ENCODE results near the gene TNFRSF8. TPM values are rescaled to one million over a fixed set of nuclear protein-coding genes. Genes with fewer than 3 reads are reported as not detected.

Gene TNFRSF8
- total and polyA plus RNA-seq, 7 experiments from 2014 or later: 0.56 to 29.3 (median 4.0) TPM; not detected in 4

DNA sequence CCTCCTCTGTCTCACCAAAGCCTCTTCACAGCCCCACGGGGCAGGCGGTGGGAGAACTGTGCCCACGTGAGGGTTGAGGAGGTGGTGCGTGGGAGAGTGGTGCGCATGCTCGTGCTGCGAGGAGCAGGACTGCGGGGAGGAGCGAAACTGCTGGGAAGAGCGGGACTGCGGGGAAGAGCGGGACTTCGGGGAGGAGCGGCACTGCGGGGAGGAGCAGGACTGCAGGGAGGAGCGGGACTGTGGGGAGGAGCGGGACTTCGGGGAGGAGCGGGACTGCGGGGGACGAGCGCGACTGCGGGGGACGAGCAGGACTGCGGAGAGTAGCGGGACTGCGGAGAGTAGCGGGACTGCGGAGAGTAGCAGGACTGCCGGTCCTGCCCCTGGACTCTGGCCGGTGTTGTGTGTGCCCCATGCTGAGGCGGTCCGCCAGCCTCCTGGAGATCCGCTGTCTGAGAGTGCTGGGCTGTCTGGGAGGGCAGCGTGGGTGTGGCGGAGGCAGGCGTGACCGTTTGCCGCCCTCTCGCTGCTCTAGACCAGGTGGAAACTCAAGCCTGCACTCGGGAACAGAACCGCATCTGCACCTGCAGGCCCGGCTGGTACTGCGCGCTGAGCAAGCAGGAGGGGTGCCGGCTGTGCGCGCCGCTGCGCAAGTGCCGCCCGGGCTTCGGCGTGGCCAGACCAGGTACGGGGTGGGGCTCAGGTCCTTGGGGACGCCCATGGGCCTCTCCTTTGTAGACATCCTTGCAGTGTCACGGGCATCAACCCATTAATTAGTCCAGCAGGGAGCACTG, 128.3 kb downstream of the TNFRSF8 start:
- no peak overlapping the region for H3K27ac ChIP-seq (ENCODE audit: low read depth, low read length)
- H3K4me1 ChIP-seq (ENCODE audit: control insufficient read depth in 2 of 2, insufficient read depth in 2 of 2, low read length in 2 of 2): peaks cover 0 to 6% of the 10 kb centered on the region in 2 donors
- Mint-ChIP-seq H3K27ac (peak overlapping the region in 2 of 9 donors; percentile 29 to 38), H3K27me3 (no peaks in the 10 kb centered on the region), H3K4me3 (no peak overlapping the region), H3K4me1 (peaks cover 4 to 68% (median 18%) of the 10 kb centered on the region in 7 donors), H3K9me3 (no peaks in the 10 kb centered on the region), H3K36me3 (peaks cover 8 to 48% (median 21%) of the 10 kb centered on the region in 5 donors)
- ATAC-seq (no peak), DNase-seq (no peak)
- POLR2A ChIA-PET: interaction anchor here (1.7 kb wide), 1 partner anchor 12 kb away, joined by 5 read pairs; no protein-coding TSS in a partner anchor
- CTCF ChIA-PET: interaction anchor here (1.1 to 1.2 kb wide), 3 partner anchors 18 to 69 kb away, joined by 3 to 4 read pairs (median 3); no protein-coding TSS in a partner anchor
- H3K9me3 ChIP-seq (ENCODE audit: control insufficient read depth in 2 of 3, low read length in 3 of 3): no peaks in the 10 kb centered on the region
- H3K36me3 ChIP-seq (ENCODE audit: control insufficient read depth in 2 of 3, insufficient read depth in 3 of 3, low read length in 3 of 3): peaks cover 7 to 75% (median 16%) of the 10 kb centered on the region in 3 experiments
- H3K4me3 ChIP-seq (ENCODE audit: low read length): no peak overlapping the region
- intact Hi-C loops (cut with micrococcal nuclease): no loop called here
- H3K27me3 ChIP-seq (ENCODE audit: control insufficient read depth in 2 of 2, insufficient read depth in 2 of 2, low read length in 2 of 2): no peaks in the 10 kb centered on the region

Small RNA genes lying within 50 kb of the gene (microRNA-seq; reads per million reads assigned to microRNA genes)
- not detected for gene MIR4632 (ENCODE audit: borderline microRNAs expressed)
- gene MIR6729 (ENCODE audit: borderline microRNAs expressed): 1.6 reads per million
- not detected for gene MIR7846 (ENCODE audit: borderline microRNAs expressed)

Other genes with a start within 250 kb of the TNFRSF8 start
- gene NPPA, start 215.5 kb upstream of the TNFRSF8 start, total RNA-seq: not detected
- not detected for gene NPPA, start 215.5 kb upstream of the TNFRSF8 start, polyA plus RNA-seq
- gene NPPB, start 204.4 kb upstream of the TNFRSF8 start, total RNA-seq: not detected
- not detected for gene NPPB, start 204.4 kb upstream of the TNFRSF8 start, polyA plus RNA-seq
- gene KIAA2013, start 136.9 kb upstream of the TNFRSF8 start, total RNA-seq: 10 to 100 TPM; 13.3 to 38.1 (median 27.2) TPM
- 10 to 100 TPM; 19.8 to 37.9 TPM for gene KIAA2013, start 136.9 kb upstream of the TNFRSF8 start, polyA plus RNA-seq
- gene PLOD1, start 128.6 kb upstream of the TNFRSF8 start, total RNA-seq: 10 to 100 TPM in 2 of 5 experiments, 1 to 10 TPM in 3; 3.6 to 24.2 (median 4.8) TPM
- 1 to 10 TPM; 1.8 to 2.7 TPM for gene PLOD1, start 128.6 kb upstream of the TNFRSF8 start, polyA plus RNA-seq
- 10 to 100 TPM; 40.2 to 58.6 (median 44.8) TPM for gene MFN2, start 82.9 kb upstream of the TNFRSF8 start, total RNA-seq
- gene MFN2, start 82.9 kb upstream of the TNFRSF8 start, polyA plus RNA-seq: 10 to 100 TPM; 29.5 to 42.8 TPM
- gene MIIP, start 43.8 kb upstream of the TNFRSF8 start, total RNA-seq: 10 to 100 TPM; 23.7 to 87.7 (median 34.1) TPM
- 10 to 100 TPM; 19.2 to 26.5 TPM for gene MIIP, start 43.8 kb upstream of the TNFRSF8 start, polyA plus RNA-seq
- gene TNFRSF1B, start 103.7 kb downstream of the TNFRSF8 start, total RNA-seq: 100 to 1,000 TPM in 2 of 5 experiments, 10 to 100 TPM in 3; 38.6 to 278 (median 60.3) TPM
- 10 to 100 TPM; 30.1 to 48.2 TPM for gene TNFRSF1B, start 103.7 kb downstream of the TNFRSF8 start, polyA plus RNA-seq
- gene VPS13D, start 166.7 kb downstream of the TNFRSF8 start, total RNA-seq: 10 to 100 TPM; 43.8 to 94.4 (median 77.3) TPM
- gene VPS13D, start 166.7 kb downstream of the TNFRSF8 start, polyA plus RNA-seq: 10 to 100 TPM in 1 of 2 donors, 1 to 10 TPM in 1; 6.5 to 13.5 TPM

Data from naive thymus-derived CD4-positive, alpha-beta T cell (primary cell).